NCI-H2171 treated with DMSO at 0.1 percent for 48 hours (cell line): ENCODE data around the gene UBE2R2.
"Not testable (repeated sequence)": the region's sequence is repeated elsewhere in the genome, so short reads cannot be mapped to it uniquely, and the experiment has no call there.

Source experiments
- DNase-seq: peaks from one replicate; lab custom pipeline; 2025; lab: John Stamatoyannopoulos, UW

The UBE2R2 gene

DNA sequence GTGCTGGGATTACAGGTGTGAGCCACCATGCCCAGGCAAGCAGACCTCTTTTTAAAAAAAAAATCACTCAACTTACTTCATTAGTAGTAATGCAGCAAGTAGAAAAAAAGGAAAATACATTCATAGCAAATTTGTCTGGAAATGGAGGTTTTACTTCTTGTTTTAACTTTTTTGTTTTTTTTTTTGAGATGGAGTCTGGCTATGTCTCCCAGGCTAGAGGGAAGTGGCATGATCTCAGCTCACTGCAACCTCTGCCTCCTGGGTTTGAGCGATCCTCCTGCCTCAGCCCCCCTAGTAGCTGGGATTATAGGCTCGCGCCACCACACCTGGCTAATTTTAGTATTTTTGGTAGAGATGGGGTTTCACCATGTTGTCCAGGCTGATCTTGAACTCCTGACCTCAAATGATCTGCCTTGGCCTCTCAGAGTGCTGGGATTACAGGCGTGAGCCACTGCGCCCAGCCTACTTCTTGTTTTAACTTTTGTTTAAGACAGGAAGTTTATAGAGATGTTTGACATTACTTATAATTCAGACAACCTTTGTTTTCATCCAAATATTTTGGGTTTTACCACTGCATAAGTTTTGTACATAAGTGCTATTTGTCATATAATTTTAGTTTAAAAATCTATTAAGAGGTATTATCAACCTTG, 26.5 kb downstream of the UBE2R2 start:
- no peak for DNase-seq

DNA sequence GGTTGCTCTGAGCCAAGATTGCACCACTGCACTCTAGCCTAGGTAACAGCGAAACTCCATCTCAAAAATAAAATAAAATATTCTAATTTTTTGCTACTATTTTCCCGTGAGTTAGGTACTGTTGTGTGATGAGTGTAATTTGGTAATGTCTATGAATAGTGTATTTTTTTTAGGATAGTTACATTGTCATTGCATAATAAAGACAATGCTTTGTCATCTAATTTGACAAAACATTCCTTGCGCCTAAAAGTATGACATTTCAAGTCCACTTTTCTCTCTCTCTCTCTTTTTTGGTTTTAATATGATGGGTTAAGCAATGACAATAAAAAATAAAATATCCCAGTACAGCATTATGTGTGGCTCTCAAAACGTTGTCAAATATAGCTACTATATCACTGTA, 29.3 kb downstream of the UBE2R2 start:
- DNase-seq: no peak

DNA sequence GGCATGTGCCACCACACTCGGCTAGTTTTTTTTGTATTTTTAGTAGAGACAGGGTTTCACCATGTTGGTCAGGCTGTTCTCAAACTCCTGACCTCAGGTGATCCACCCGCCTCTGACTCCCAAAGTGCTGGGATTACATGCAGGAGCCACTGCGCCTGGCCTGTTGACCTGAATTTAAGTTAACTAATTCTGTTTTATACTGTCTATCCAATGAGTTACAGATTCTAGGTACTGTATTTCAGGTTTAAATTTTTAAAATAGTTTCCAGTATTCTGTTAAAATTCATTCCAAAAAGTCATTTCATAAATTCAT, 30.9 kb downstream of the UBE2R2 start:
- DNase-seq: not testable (repeated sequence)

DNA sequence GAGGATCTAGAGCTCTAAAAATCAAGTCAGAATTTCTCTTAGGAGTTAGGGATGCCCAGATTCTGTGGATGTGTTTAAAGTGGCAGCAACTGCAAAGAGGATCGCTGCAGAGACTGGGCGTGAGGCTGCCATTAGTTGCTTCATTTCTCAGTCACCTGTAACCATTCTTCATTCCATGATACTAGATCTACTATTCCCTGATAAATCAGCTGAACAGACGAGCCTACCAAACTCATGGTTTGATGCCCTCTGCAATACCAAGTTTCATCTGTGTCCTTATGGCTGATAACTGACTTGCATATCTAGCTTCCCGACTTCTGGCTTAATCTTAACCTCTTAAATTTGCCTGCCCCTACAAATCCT, 33.3 kb downstream of the UBE2R2 start:
- DNase-seq: no peak

DNA sequence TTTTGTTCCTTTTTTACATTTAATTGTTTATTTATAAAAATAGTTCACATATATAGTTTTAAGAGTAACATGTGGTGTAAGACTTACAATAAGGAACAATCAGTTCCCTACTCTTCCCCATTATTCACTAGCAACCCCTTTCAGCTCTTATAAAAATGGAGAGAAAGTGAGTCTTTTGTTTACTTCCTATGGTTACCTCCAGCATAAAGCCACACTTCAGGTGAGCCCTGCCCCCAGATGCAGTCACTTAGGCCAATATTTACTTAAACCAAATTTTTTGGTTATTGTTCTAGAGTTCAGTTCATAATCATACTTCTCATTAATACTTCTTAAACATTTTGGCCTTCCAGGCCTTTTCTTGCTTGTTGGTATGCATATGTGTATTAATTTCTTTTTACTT, 33.7 kb downstream of the UBE2R2 start:
- DNase-seq: no peak

DNA sequence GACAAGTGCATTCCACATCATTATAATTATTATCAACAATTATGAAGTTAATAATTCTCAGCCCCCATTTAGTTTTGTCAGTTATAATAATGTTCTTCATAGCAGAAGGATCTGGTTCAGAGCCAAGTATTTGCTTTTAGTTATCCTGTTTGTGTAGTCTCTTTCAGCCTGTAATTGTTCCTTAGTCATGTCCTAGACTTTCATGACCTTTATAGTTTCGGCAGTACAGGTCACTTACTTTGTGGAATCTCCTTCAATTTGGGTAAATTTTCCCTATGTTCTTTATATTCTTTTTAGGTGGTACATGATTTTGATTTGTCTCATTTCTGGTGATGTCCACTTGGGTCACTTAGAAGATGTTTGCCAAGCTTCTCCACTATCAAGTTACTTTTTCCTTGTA, 34.3 kb downstream of the UBE2R2 start:
- DNase-seq: no peak

DNA sequence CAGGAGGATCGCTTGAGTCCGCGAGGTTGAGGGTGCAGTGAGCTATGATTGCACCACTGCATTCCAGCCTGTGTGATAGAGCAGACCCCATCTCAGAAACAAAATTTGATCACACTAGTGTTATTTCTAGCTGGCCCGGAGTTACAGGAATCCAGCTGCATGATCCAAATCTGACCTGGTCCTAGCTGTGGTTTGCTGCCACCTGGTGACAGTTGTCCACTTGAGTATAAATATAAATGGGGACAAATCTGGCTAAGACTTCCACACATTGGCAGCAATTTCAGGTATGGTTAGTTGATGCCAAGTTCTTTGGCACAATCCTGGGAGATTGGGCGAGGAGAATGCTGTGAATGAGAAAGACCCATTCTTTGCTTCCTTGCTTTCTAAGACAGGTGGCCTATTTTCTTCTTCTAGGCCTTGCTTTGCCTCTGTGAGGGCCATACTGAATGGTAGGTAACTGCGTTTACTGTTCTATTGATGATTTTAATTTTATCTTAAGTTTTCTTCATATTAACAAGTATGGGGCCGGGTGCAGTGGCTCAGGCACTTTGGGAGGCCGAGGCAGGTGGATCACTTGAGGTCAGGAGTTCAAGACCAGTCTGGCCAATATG, 35.4 kb downstream of the UBE2R2 start:
- peak; percentile 3 for DNase-seq

DNA sequence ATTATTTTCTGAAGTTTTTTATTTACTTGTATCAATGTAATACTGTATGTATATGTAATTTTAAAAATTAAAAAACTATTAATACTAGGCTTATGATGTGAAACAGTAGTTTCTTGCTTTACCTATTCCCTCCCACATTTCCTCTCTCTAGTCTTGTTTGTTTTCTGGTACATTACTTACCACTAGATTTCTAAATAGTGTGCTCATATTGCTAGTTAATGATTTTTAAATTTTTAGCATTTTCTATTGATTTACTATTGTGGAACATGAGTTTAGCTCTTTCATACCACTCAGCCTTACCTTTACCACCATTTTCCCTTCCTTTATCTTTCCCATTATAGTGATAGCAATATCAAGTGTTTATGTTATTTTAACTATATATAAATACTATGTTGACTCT, 39.3 kb downstream of the UBE2R2 start:
- DNase-seq: no peak

DNA sequence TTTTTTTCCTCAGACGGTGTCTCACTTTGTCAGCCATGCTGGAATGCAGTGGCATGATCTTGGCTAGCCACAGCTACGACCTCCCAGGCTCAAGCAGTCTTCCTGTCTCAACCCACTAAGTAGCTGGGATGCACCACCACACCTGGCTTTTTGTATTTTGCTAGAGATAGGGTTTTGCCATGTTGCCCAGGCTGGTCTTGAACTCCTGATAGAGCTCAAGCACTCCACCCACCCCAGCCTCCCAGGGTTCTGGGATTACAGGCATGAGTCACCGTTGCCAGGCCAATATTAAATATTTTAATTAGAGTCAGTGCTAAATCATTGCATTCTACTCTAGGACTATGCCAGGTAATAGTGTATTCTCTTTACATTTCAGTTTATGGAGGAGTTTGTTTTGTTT, 41.5 kb downstream of the UBE2R2 start:
- DNase-seq: no peak

DNA sequence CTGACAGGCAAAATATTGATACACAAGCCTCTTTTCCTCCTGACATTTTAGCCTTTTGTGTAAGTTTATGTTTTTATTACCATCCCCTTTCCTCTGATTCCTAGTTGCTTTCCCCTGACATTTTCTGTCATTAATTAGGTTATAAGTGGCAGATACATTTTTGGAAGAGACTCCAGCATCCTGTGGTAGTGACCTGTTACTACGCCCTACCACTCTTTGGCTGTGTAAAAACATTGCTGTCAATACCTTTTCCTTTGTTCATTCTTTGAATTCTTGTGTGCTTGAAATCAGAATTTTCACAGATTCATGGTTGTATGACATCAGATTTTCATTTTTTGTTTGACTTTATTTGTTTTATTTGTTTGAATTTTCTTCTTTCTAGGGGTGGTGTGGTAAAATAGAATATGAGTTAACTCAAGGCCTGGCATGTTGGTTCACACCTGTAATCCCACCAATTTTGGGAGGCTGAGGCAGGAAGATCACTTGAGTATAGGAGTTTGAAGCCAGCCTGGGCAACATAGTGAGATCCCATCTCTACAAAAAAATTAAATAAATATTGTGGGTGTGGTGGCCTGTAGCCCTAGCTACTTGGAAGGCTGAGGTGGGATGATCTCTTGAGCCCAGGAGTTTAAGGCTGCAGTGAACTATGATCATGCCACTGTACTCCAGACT, 43.4 kb downstream of the UBE2R2 start:
- DNase-seq: no peak

DNA sequence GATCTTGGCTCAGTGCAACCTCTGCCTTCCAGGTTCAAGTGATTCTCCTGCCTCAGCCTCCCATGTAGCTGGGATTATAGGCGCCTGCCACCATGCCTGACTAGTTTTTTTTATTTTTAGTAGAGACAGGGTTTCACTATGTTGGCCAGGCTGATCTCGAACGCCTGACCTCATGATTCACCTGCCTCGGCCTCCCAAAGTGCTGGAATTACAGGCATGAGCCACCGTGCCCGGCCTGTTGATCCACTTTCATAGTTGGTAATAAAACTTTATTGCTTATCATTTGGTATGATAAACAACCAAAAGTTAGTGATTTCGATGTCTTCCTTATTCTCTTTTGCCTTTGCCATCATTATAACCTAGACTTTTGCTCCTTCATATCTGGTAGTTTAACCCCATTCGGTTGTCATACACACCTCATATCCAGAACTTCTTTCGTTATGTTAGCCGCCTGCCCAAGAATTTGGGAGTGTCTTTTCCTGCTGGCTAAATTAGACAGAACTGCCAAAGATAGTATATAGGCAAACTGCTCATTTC, 45.0 kb downstream of the UBE2R2 start:
- no peak for DNase-seq

DNA sequence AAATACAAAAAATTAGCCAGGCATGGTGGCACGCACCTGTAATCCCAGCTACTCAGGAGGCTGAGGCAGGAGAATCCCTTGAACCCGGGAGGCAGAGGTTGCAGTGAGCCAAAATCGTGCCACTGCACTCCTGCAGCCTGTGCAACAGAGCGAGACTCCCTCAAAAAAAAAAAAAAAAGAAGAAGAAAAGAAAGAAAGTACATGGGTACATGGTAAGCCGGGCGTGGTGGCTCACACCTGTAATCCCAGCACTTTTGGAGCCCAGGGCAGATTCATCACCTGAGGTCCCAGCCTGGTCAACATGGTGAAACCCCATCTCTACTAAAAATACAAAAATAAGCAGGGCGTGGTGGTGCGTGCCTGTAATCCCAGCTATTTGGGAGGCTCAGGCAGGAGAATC, 46.1 kb downstream of the UBE2R2 start:
- DNase-seq: not testable (repeated sequence)

DNA sequence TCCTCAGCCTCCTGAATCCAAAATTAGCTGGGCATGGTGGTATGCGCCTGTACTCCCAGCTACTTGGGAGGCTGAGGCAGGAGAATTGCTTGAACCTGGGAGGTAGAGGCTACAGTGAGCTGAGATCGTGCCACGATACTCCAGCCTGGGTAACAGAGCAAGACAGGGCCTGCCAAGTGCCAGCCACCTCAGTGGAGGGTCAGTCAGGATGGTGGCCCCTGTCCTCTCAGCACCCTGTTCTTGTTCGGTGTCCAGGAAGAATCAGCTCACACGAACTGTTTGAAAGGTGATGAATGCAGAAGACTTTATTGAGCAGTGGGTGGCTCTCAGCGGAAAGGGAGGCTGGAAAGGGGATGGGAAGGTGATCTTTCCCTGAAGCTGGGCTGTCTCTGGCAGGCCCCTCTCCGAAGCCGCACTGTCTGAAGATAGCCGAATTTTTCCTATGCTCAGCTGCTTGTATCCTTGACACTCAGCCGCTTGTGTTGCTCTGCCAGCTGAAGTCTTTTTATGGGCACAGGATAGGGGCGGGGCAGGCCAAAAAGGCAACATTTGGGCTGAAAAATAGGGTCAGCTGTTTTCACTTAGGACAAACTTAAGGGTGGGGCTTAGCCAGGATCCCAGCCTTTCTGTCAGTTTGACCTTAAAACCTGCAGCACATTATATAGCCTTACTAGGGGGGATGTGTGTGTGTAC, 50.9 kb downstream of the UBE2R2 start:
- DNase-seq: no peak

DNA sequence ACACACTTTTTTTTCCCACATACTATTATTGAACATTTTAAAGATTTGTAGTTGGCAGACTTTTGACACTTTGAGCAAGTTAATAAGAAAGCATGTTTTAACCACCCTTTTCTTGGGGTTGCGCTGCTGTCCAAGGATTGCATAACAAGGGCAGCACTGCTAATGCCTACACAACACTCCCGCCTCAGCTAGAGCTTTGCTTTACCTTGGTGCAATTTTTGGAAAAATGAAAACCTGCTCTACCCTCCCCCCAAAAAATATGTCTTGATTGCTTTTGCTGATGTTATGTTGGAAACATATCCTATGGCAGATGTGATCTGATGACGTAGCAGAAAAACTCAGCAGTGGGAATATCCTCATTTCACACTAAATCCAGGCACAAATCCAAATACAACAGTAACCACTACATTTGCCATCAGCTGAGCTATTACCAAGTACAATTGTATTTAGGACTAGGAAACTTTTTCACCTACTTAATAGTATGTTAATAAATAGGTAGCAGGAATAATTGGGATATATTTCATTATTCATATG, 51.5 kb downstream of the UBE2R2 start:
- DNase-seq: peak; percentile 2

DNA sequence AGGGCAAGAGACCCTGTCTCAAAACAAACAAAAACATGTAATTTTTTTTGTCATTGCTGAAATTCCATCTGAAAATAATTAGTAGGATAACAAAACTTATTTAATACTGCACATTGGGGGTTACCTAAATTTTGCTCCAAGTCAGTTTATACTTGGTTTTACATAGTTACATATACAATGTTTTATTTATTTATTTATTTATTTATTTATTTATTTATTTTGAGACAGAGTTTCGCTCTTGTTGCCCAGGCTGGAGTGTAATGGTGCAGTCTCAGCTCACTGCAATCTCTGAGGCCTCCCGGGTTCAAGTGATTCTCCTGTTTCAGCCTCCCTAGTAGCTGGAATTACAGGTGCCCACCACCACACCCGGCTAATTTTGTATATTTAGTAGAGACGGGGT, 52.3 kb downstream of the UBE2R2 start:
- not testable (repeated sequence) for DNase-seq

DNA sequence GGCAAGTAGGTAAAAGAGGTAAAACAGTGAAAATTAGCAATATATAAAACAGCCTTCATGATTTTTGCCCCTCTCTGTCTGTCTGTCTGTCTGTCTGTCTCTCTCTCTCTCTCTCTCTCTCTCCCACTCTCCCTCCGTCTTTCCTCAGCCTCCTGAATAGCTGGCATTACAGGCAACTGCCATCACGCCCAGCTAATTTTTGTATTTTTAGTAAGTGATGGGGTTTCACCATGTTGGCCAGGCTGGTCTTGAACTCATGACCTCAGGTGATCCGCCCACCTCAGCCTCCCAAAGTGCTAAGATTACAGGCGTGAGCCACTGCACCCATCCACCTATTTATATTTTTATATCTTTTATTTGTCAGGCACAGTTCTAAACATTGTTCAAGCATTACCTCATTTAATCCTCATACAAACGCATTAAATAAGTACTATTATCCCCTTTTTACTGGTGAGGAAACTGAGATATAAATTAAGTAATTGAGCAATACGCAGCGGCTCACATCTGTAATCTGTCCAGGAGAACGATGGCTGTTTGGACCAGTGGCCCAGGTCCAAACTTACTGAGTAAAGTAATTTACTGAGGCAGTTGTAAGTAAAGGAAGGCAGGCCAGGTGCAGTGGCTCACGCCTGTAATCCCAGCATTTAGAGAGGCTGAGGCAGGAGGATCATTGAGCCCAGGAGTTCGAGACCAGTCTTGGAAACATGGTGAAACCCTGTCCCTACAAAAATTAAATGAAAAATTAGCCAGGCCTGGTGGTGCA, 60.9 kb downstream of the UBE2R2 start:
- DNase-seq: no peak

DNA sequence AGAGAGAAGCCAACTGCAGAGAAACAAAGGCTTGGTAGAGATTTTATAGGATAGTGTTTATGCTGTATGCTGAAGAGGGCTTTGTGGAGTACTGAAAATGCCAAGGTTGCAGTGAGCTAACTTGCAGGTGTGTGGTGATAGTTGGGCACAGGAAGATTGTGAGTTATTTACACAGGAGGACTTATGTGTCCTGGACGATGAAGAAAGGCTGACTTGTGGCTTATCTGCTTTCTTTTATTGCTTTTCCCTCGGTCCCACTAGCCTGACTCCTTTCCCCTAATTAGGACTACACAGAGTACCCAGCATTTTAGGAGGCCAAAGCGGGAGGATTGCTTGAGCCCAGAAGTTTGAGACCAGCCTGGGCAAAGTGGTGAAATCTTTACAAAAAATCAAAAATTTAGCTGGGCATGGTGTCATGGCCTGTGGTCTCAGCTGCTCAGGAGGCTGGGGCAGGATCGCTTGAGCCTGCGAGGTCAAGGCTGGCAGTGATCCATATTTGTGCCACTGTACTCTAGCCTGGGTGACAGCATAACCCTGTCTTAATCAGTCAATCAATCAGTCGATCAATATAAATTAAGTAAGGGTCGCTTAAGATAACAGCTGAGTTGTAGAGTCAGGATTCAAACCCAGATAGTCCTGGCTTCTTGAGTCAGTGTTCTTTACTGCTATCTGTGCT, 61.9 kb downstream of the UBE2R2 start:
- DNase-seq: no peak

DNA sequence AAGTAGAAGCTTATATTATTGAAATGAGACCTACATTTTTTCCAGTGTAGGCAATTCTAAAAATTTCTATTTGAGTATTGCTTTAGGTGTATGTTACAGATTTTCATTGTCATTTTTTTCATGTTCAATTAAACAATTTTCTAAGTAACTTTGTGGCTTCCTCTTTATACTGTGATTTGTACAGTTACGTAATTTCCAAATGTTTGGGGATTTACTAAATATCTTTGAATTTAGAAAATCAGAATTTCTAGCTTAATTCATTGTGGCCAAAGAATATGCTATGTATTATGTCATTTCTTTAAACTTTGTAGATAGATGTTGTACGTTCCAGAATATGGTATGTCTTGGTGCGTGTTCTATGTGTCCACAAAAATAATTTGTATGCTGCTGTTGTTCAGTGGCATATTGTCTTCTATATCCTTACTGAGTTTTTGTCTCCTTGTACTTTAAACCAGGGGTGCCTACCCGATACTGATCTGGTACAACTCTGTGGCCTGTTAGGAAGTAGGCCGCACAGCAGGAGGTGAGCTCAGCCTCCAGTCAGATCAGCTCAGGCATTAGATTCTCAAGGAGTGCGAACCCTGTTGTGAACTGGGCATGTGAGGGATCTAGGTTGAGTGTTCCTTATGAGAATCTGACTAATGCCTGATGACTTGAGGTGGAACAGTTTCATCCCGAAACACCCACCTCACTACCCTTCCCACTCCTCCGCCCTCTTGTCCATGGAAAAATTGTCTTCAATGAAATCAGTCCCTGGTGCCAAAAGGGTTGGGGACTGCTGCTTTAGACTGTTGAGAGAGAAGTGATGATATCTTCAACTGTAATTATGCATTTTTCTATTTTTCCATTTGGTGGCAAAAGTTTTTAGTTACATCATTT, 63.5 kb downstream of the UBE2R2 start:
- no peak for DNase-seq

DNA sequence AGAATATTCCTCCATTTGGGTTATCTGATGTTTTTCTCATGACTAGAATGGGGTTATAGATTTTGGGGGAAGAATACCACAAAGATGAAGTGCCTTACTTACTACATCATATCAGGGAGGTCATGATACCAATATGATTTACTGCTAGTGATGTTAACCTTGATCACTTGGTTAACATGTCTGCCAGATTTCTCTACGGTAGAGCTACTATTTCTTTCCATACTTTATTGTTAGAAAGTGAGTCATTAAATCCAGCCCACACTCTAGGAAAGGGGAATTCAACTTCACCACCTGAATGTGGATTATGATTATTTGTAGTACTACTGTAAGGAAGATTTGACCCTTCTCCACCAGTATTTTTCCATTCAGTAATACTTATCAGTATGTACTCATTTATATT, 64.7 kb downstream of the UBE2R2 start:
- no peak for DNase-seq
